Loucy (cell line): ENCODE data around the gene NRF1.
"Not testable (repeated sequence)": the region's sequence is repeated elsewhere in the genome, so short reads cannot be mapped to it uniquely, and the experiment has no call there.

Experiments used
- H2AFZ ChIP-seq: fragments of 200-600 bp; sonication (generic); 2 replicates; pipeline ENCODE4 v1.6.0; 2016; ENCODE audit warnings: antibody characterized with exemption, mild to moderate bottlenecking, low read length, moderate library complexity
- H3F3A ChIP-seq: fragments of 200-600 bp; 2 replicates; pipeline ENCODE4 v1.6.0; 2016; ENCODE audit warnings: antibody characterized with exemption, low read depth, mild to moderate bottlenecking
- H3K27me3 ChIP-seq: fragments of 200-600 bp; sonication (generic); 2 replicates; pipeline ENCODE4 v1.6.1; 2014; ENCODE audit warnings: low read length, mild to moderate bottlenecking; ENCODE audit not compliant: insufficient read depth, poor library complexity, severe bottlenecking
- H3K36me3 ChIP-seq: fragments of 200-600 bp; sonication (generic); 2 replicates; pipeline ENCODE4 v1.6.1; 2016; ENCODE audit warnings: low read length; ENCODE audit not compliant: insufficient read depth
- H3K4me1 ChIP-seq: fragments of 200-600 bp; sonication (generic); 2 replicates; pipeline ENCODE4 v1.5.1; 2014; ENCODE audit warnings: low read length, mild to moderate bottlenecking; ENCODE audit not compliant: insufficient read depth, poor library complexity, severe bottlenecking
- H3K4me2 ChIP-seq: fragments of 200-600 bp; sonication (generic); 2 replicates; pipeline ENCODE4 v1.6.0; 2014; ENCODE audit warnings: antibody characterized with exemption, low read length, low read depth, mild to moderate bottlenecking; ENCODE audit not compliant: poor library complexity, severe bottlenecking
- H3K4me3 ChIP-seq: fragments of 200-600 bp; sonication (generic); 2 replicates; pipeline ENCODE4 v1.5.1; 2014; ENCODE audit warnings: low read length, mild to moderate bottlenecking, mixed read lengths; ENCODE audit not compliant: poor library complexity, severe bottlenecking
- H3K79me2 ChIP-seq: fragments of 200-600 bp; sonication (generic); 2 replicates; pipeline ENCODE4 v1.6.1; 2014; ENCODE audit warnings: low read length; ENCODE audit not compliant: insufficient read depth
- H3K9ac ChIP-seq: fragments of 200-600 bp; sonication (generic); 2 replicates; pipeline ENCODE4 v1.6.0; 2014; ENCODE audit warnings: mild to moderate bottlenecking, low read depth, low read length, moderate library complexity; ENCODE audit not compliant: poor library complexity, severe bottlenecking
- H3K9me2 ChIP-seq: fragments of 200-600 bp; sonication (generic); replicated peaks from 2 replicates; pipeline ENCODE4 v1.6.1; 2016; ENCODE audit warnings: low read depth, low read length, mixed read lengths
- H3K9me3 ChIP-seq: fragments of 200-600 bp; sonication (generic); 2 replicates; pipeline ENCODE4 v1.6.1; 2014; ENCODE audit warnings: mild to moderate bottlenecking, antibody characterized with exemption, low read length, low read depth; ENCODE audit not compliant: insufficient read depth
- H4K20me1 ChIP-seq: fragments of 200-600 bp; sonication (generic); 2 replicates; pipeline ENCODE4 v1.6.0; 2014; ENCODE audit warnings: antibody characterized with exemption, low read length, mild to moderate bottlenecking; ENCODE audit not compliant: insufficient read depth, poor library complexity, severe bottlenecking
- CTCF ChIP-seq: fragments of 200-600 bp; sonication (generic); conservative IDR thresholded peaks from 2 replicates; pipeline ENCODE4 v1.5.1; 2014; ENCODE audit warnings: mild to moderate bottlenecking, antibody characterized with exemption, low read length
- EZH2phosphoT487 ChIP-seq: fragments of 200-600 bp; IDR thresholded peaks from 2 replicates; pipeline ENCODE4 v1.6.1; 2018; ENCODE audit warnings: antibody characterized with exemption, mild to moderate bottlenecking, moderate library complexity, borderline replicate concordance

Gene NRF1

DNA sequence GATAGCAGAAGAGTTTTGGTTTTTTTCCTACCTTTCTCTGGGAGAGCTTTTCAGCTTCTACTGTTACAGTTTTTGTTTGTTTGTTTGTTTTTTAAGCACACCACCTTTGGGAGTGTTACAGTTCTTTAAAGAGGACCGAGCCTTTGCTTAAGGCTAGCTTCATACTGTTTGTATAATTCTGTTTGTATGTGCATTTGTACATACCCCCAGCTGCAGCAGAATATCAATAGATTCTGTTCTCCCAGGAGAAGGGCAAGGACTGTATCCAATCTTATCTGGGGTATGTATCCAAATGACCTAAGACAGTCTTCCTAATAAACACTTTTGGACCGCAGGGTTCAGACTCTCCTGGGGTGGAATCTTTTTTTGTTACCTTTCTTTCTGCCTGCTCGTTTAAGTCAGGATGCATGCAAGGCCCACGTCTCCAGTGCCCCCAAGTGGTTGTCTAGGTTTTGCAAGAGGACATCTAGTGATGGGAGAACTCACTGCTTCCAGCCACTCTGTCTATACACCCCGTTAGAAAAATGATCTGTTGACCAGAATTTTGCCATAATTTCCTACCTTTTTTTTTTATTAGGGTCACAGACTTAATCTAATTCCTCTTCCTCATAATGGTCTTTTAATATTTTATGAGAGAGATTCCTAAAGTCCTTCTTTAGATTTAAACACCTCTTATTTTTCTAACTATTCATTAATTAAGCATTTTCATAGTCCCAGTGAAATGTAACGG lies 23.9 kb downstream of the NRF1 start:
- Histone ChIP-seq H2AFZ (no peak overlapping the region), H3K4me2 (no peak overlapping the region)

GRCh38 chr7:129636030-129636550 lies 24.6 kb downstream of the NRF1 start:
- H3K36me3 ChIP-seq, H3K9ac ChIP-seq, H3K4me1 ChIP-seq, H3K9me2 ChIP-seq, H2AFZ ChIP-seq, H3K4me3 ChIP-seq, H3K9me3 ChIP-seq, H3F3A ChIP-seq, H3K27me3 ChIP-seq, H3K4me2 ChIP-seq: not testable (repeated sequence)
- Histone ChIP-seq H4K20me1 (peaks cover 24% of the 10 kb centered on the region), H3K79me2 (peaks cover 86% of the 10 kb centered on the region)

More for the DNA sequence above, 23.9 kb downstream of the NRF1 start:
- Histone ChIP-seq H3K4me1 (peaks cover 3% of the 10 kb centered on the region), H3K4me3 (no peak overlapping the region), H3K79me2 (peaks cover 88% of the 10 kb centered on the region), H3F3A (no peaks in the 10 kb centered on the region), H3K9me2 (no peaks in the 10 kb centered on the region), H3K9ac (no peak overlapping the region), H3K36me3 (no peaks in the 10 kb centered on the region), H4K20me1 (peaks cover 26% of the 10 kb centered on the region), H3K9me3 (no peaks in the 10 kb centered on the region), H3K27me3 (no peaks in the 10 kb centered on the region)
- TF ChIP-seq EZH2phosphoT487 (no peak), CTCF (peak; percentile 96)

GRCh38 chr7:129636641-129637040 lies 25.1 kb downstream of the NRF1 start:
- Histone ChIP-seq H2AFZ (no peak overlapping the region), H3K36me3 (no peaks in the 10 kb centered on the region), H3K9me2 (no peaks in the 10 kb centered on the region), H3K79me2 (peaks cover 81% of the 10 kb centered on the region), H3K9me3 (no peaks in the 10 kb centered on the region), H4K20me1 (peaks cover 19% of the 10 kb centered on the region), H3K27me3 (no peaks in the 10 kb centered on the region), H3K4me2 (no peak overlapping the region), H3K4me1 (peaks cover 3% of the 10 kb centered on the region), H3F3A (no peaks in the 10 kb centered on the region), H3K9ac (no peak overlapping the region), H3K4me3 (no peak overlapping the region)
- TF ChIP-seq CTCF (no peak), EZH2phosphoT487 (no peak)

- H4K20me1 ChIP-seq: peaks cover 7% of the 10 kb centered on the region
- H3F3A ChIP-seq: no peaks in the 10 kb centered on the region
- H3K36me3 ChIP-seq: no peaks in the 10 kb centered on the region; the same call in 1 of the 2 replicates
- no peak overlapping the region for H3K9ac ChIP-seq
- H3K9me2 ChIP-seq: no peaks in the 10 kb centered on the region
- no peak for TF ChIP-seq CTCF
- TF ChIP-seq EZH2phosphoT487: no peak
- no peaks in the 10 kb centered on the region for H3K27me3 ChIP-seq
- H3K9me3 ChIP-seq: no peaks in the 10 kb centered on the region
- H3K4me3 ChIP-seq: no peak overlapping the region
- H3K4me2 ChIP-seq: no peak overlapping the region
- H3K4me1 ChIP-seq: peaks cover under 1% of the 10 kb centered on the region
- H3K79me2 ChIP-seq: peaks cover 66% of the 10 kb centered on the region
- no peak overlapping the region for H2AFZ ChIP-seq
Measured at GRCh38 chr7:129640400-129640799, 28.9 kb downstream of the NRF1 start.
